ENCODE measurements around the gene SPIRE1. TPM values are rescaled to one million over a fixed set of nuclear protein-coding genes. Genes with fewer than 3 reads are reported as not detected.

SPIRE1 gene
- total RNA-seq, 2 experiments from 2014 or later, result 0.19 to 2.4 TPM

- no TSS peak for BruUV-seq (replicated peaks)
- Histone ChIP-seq H4K20me1 (ENCODE audit: insufficient read depth, low read length) (no peaks in the 10 kb centered on the region), H3K4me3 (ENCODE audit: low read depth, low read length, poor library complexity, severe bottlenecking) (no peak overlapping the region), H3K9me2 (ENCODE audit: insufficient read depth, low read length) (no peaks in the 10 kb centered on the region), H3K4me2 (ENCODE audit: low read length) (no peak overlapping the region), H3K27ac (ENCODE audit: low read depth, low read length, poor library complexity, severe bottlenecking) (no peak overlapping the region), H3K9me3 (ENCODE audit: low read length) (no peaks in the 10 kb centered on the region), H3K36me3 (ENCODE audit: insufficient read depth, low read length) (no peaks in the 10 kb centered on the region), H2AFZ (ENCODE audit: low read length) (no peak overlapping the region), H3K4me1 (ENCODE audit: insufficient read depth, low read length, poor library complexity, severe bottlenecking) (no peaks in the 10 kb centered on the region), H3K79me2 (ENCODE audit: insufficient read depth, low read depth, low read length) (no peaks in the 10 kb centered on the region)
- CTCF ChIA-PET (ENCODE audit: unreplicated experiment), result no interaction called here
- intact Hi-C loops (cut with micrococcal nuclease; ENCODE audit: unreplicated experiment), result loop anchor here (5.0 kb wide), 1 partner anchor 143 kb away; no protein-coding TSS in a partner anchor
- POLR2A ChIA-PET, result no interaction called here
- TF ChIP-seq EZH2phosphoT487 (IDR thresholded peaks at IDR 0.05; ENCODE audit: borderline replicate concordance, low read depth, low read length), result no peak
- no peak for TF ChIP-seq CTCF (conservative IDR thresholded peaks at IDR 0.05; ENCODE audit: low read length)
- DNase-seq (ENCODE audit: low spot score), result no peak
Observed at GRCh38 chr18:12534820-12535219, 123.1 kb downstream of the SPIRE1 start.

GRCh38 chr18:12532661-12533060 is 125.2 kb downstream of the SPIRE1 start:
- no peak overlapping the region for H3K4me3 ChIP-seq (ENCODE audit: low read depth, low read length, poor library complexity, severe bottlenecking)
- DNase-seq (ENCODE audit: low spot score), result no peak
- H3K79me2 ChIP-seq (ENCODE audit: insufficient read depth, low read depth, low read length), result no peaks in the 10 kb centered on the region
- TF ChIP-seq CTCF (conservative IDR thresholded peaks at IDR 0.05; ENCODE audit: low read length) (no peak), EZH2phosphoT487 (IDR thresholded peaks at IDR 0.05; ENCODE audit: borderline replicate concordance, low read depth, low read length) (no peak)
- H3K4me1 ChIP-seq (ENCODE audit: insufficient read depth, low read length, poor library complexity, severe bottlenecking), result no peaks in the 10 kb centered on the region
- no peak overlapping the region for H2AFZ ChIP-seq (ENCODE audit: low read length)
- no peak overlapping the region for H3K4me2 ChIP-seq (ENCODE audit: low read length)
- no peaks in the 10 kb centered on the region for H3K36me3 ChIP-seq (ENCODE audit: insufficient read depth, low read length)
- H4K20me1 ChIP-seq (ENCODE audit: insufficient read depth, low read length), result no peaks in the 10 kb centered on the region
- intact Hi-C loops (cut with micrococcal nuclease; ENCODE audit: unreplicated experiment), result loop anchor here (5.0 kb wide), 1 partner anchor 140 kb away; no protein-coding TSS in a partner anchor
- no peaks in the 10 kb centered on the region for H3K9me2 ChIP-seq (ENCODE audit: insufficient read depth, low read length)
- no peak overlapping the region for H3K27ac ChIP-seq (ENCODE audit: low read depth, low read length, poor library complexity, severe bottlenecking)
- no TSS peak for BruUV-seq (replicated peaks)
- no peaks in the 10 kb centered on the region for H3K9me3 ChIP-seq (ENCODE audit: low read length)
- POLR2A ChIA-PET, result no interaction called here
- CTCF ChIA-PET (ENCODE audit: unreplicated experiment), result no interaction called here

GRCh38 chr18:12531749-12532148 is 126.2 kb downstream of the SPIRE1 start:
- Histone ChIP-seq H3K4me2 (ENCODE audit: low read length) (no peak overlapping the region), H3K27ac (ENCODE audit: low read depth, low read length, poor library complexity, severe bottlenecking) (no peak overlapping the region), H3K9me2 (ENCODE audit: insufficient read depth, low read length) (no peaks in the 10 kb centered on the region), H3K4me3 (ENCODE audit: low read depth, low read length, poor library complexity, severe bottlenecking) (no peak overlapping the region), H3K79me2 (ENCODE audit: insufficient read depth, low read depth, low read length) (no peaks in the 10 kb centered on the region), H4K20me1 (ENCODE audit: insufficient read depth, low read length) (no peaks in the 10 kb centered on the region), H3K36me3 (ENCODE audit: insufficient read depth, low read length) (no peaks in the 10 kb centered on the region), H3K4me1 (ENCODE audit: insufficient read depth, low read length, poor library complexity, severe bottlenecking) (no peaks in the 10 kb centered on the region), H3K9me3 (ENCODE audit: low read length) (no peaks in the 10 kb centered on the region), H2AFZ (ENCODE audit: low read length) (no peak overlapping the region)
- intact Hi-C loops (cut with micrococcal nuclease; ENCODE audit: unreplicated experiment), result loop anchor here (5.0 kb wide), 1 partner anchor 139 kb away; no protein-coding TSS in a partner anchor
- no TSS peak for BruUV-seq (replicated peaks)
- ChIA-PET POLR2A (no interaction called here), CTCF (ENCODE audit: unreplicated experiment) (no interaction called here)
- TF ChIP-seq CTCF (conservative IDR thresholded peaks at IDR 0.05; ENCODE audit: low read length) (0 out of 2 replicates have a peak, but pooled peaks have one; percentile 7), EZH2phosphoT487 (IDR thresholded peaks at IDR 0.05; ENCODE audit: borderline replicate concordance, low read depth, low read length) (no peak)
- DNase-seq (ENCODE audit: low spot score), result no peak
